GM23248 (cell line): ENCODE measurements around the gene CHRNE. TPM values are rescaled to one million over a fixed set of nuclear protein-coding genes. Genes with fewer than 3 reads are reported as not detected.
"Not testable (repeated sequence)": the region's sequence is repeated elsewhere in the genome, so short reads cannot be mapped to it uniquely, and the experiment has no call there.

Experiments used
- DNase-seq: peaks from one replicate; pipeline ENCODE4 v3.0.0-alpha.2; 2015
- H2AFZ ChIP-seq: fragments of 200-600 bp; sonication (generic); 2 replicates; pipeline ENCODE4 v1.6.1; 2016; ENCODE audit warnings: antibody characterized with exemption
- H3F3A ChIP-seq: fragments of 200-600 bp; sonication (generic); 2 replicates; pipeline ENCODE4 v1.6.1; 2016; ENCODE audit warnings: mild to moderate bottlenecking, antibody characterized with exemption, mixed run types; ENCODE audit not compliant: insufficient read depth
- H3K27ac ChIP-seq: fragments of 200-600 bp; sonication (generic); 2 replicates; pipeline ENCODE4 v1.5.1; 2016; ENCODE audit warnings: mild to moderate bottlenecking
- H3K27me3 ChIP-seq: fragments of 200-600 bp; sonication (generic); replicated peaks from 2 replicates; pipeline ENCODE4 v1.6.1; 2016; ENCODE audit warnings: mild to moderate bottlenecking; ENCODE audit not compliant: insufficient read depth
- H3K36me3 ChIP-seq: fragments of 200-600 bp; sonication (generic); 2 replicates; pipeline ENCODE4 v1.6.1; 2016; ENCODE audit warnings: low read depth, mild to moderate bottlenecking
- H3K4me1 ChIP-seq: fragments of 200-600 bp; sonication (generic); 2 replicates; pipeline ENCODE4 v1.6.1; 2016; ENCODE audit warnings: mild to moderate bottlenecking; ENCODE audit not compliant: insufficient read depth
- H3K4me2 ChIP-seq: fragments of 200-600 bp; sonication (generic); one replicate; pipeline ENCODE4 v1.6.1; 2016; ENCODE audit warnings: mild to moderate bottlenecking; ENCODE audit not compliant: unreplicated experiment
- H3K4me3 ChIP-seq: fragments of 200-600 bp; sonication (generic); 2 replicates; pipeline ENCODE4 v1.5.1; 2016; ENCODE audit warnings: mild to moderate bottlenecking
- H3K79me2 ChIP-seq: fragments of 200-600 bp; sonication (generic); 2 replicates; pipeline ENCODE4 v1.6.1; 2016; ENCODE audit warnings: mild to moderate bottlenecking; ENCODE audit not compliant: insufficient read depth
- H3K9ac ChIP-seq: fragments of 200-600 bp; sonication (generic); 2 replicates; pipeline ENCODE4 v1.6.1; 2016; ENCODE audit warnings: mild to moderate bottlenecking
- H3K9me2 ChIP-seq: fragments of 200-600 bp; sonication (generic); 2 replicates; pipeline ENCODE4 v1.6.1; 2016; ENCODE audit warnings: mixed run types, mild to moderate bottlenecking, moderate library complexity; ENCODE audit not compliant: insufficient read depth
- H3K9me3 ChIP-seq: fragments of 200-600 bp; sonication (generic); one replicate; pipeline ENCODE4 v1.6.1; 2017; ENCODE audit warnings: low read depth
- H4K20me1 ChIP-seq: fragments of 200-600 bp; sonication (generic); 2 replicates; pipeline ENCODE4 v1.6.0; 2016; ENCODE audit not compliant: insufficient read depth
- EZH2 ChIP-seq: fragments of 200-600 bp; sonication (generic); IDR thresholded peaks from 2 replicates; pipeline ENCODE4 v1.6.1; 2018; ENCODE audit warnings: antibody characterized with exemption, mild to moderate bottlenecking; ENCODE audit not compliant: insufficient read depth, poor library complexity, severe bottlenecking
- EZH2phosphoT487 ChIP-seq: fragments of 200-600 bp; sonication (generic); IDR thresholded peaks from 2 replicates; pipeline ENCODE4 v1.6.1; 2018; ENCODE audit warnings: antibody characterized with exemption, moderate library complexity, mild to moderate bottlenecking, low read depth; ENCODE audit not compliant: insufficient read depth
- WGBS, 2 experiments: methylation state at CpG; one replicate each; pipeline ENCODE4 v1.1.6; 2015 to 2017; ENCODE audit warnings: low lambda C conversion rate in 2 of 2, low coverage in 1 of 2; ENCODE audit errors: missing lambda C conversion rate in 2 of 2; 5-methylcytosine and 5-hydroxymethylcytosine counted together
- in situ Hi-C: fragments of 300-500 bp; cut with MboI; formaldehyde crosslinking; loops from 2 replicates; pipeline ENCODE4 v1.15.0; 2020
- polyA plus RNA-seq: library from polyadenylated mRNA; unstranded; fragments of >200 nt; fragmentation: Nextera tagmentation; extraction: Ambion mirVana; gene quantifications from 2 replicates; pipeline ENCODE4 v1.2.1, GENCODE V29; 2016
- total RNA-seq: library from RNA; depleted of rRNA; stranded (reverse); fragments of >200 nt; shearing (Covaris generic); gene quantifications from 2 replicates; pipeline ENCODE4 v1.2.3, GENCODE V29; 2014

Gene CHRNE
- total and polyA plus RNA-seq, 2 experiments from 2014 or later, result 0.84 to 0.86 TPM

DNA sequence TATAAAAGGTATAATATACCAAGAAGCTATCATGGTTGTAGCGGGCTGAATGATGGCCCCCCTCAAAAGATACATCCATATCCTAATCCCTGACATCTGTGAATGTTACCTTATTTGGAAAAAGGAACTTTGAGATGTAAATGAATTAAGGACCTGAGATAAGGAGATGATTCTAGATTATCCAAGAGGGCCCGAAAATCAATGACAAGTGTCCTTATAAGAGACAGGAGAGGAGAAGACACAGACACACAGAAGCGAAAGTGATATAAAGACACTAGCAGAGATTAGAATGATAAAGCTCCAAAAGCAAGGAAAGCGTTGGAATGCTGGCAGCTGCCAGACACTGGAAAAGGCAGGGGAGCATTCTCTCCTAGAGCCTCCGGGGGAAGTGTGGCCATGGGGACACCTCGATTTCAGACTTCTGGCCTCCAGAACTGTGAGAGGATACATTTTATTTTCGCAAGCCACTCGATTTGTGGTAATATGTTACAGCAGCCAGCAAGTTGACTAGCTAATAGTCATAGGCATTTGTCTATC, 16.7 kb upstream of the CHRNE start:
- no peaks in the 10 kb centered on the region for H4K20me1 ChIP-seq
- no peak for DNase-seq
- H3K9me3 ChIP-seq, result no peaks in the 10 kb centered on the region
- 49 to 50% methylated on average over 8 of the region's 8 CpGs for WGBS, 2 experiments
- no peak overlapping the region for H3K4me3 ChIP-seq
- H3K36me3 ChIP-seq, result no peaks in the 10 kb centered on the region
- H3K79me2 ChIP-seq, result no peaks in the 10 kb centered on the region
- TF ChIP-seq EZH2phosphoT487 (no peak), EZH2 (no peak)
- 0 out of 2 replicates have a peak, but pooled peaks cover 7% of the 10 kb centered on the region for H3F3A ChIP-seq
- H3K9me2 ChIP-seq, result no peaks in the 10 kb centered on the region
- no peak overlapping the region for H3K27ac ChIP-seq
- peaks cover 14% of the 10 kb centered on the region for H3K4me1 ChIP-seq
- in situ Hi-C loops, result loop anchor here (10.0 kb wide), 1 partner anchor 135 kb away; no protein-coding TSS in a partner anchor
- no peak overlapping the region for H3K9ac ChIP-seq
- peak overlapping the region; percentile 5 for H3K4me2 ChIP-seq
- 0 out of 2 replicates have a peak overlapping the region, but pooled peaks have one; percentile 9 for H2AFZ ChIP-seq
- no peaks in the 10 kb centered on the region for H3K27me3 ChIP-seq

GRCh38 chr17:4914551-4914950, 11.7 kb upstream of the CHRNE start:
- H3K9ac ChIP-seq, H3K4me3 ChIP-seq, H3K27me3 ChIP-seq, H3K4me2 ChIP-seq, H3K9me2 ChIP-seq, H2AFZ ChIP-seq, DNase-seq, H3K79me2 ChIP-seq, H3K4me1 ChIP-seq, H4K20me1 ChIP-seq, H3K36me3 ChIP-seq, H3F3A ChIP-seq, H3K27ac ChIP-seq, H3K9me3 ChIP-seq: not testable (repeated sequence)
- WGBS, 2 experiments, result 63 to 65% methylated on average over 4 of the region's 4 CpGs
- in situ Hi-C loops, result loop anchor here (10.0 kb wide), 1 partner anchor 140 kb away; no protein-coding TSS in a partner anchor

GRCh38 chr17:4913994-4914393, 11.1 kb upstream of the CHRNE start:
- no peaks in the 10 kb centered on the region for H3K27me3 ChIP-seq
- no peaks in the 10 kb centered on the region for H3K79me2 ChIP-seq
- no peak overlapping the region for H3K9ac ChIP-seq
- no peak overlapping the region for H2AFZ ChIP-seq
- DNase-seq, result peak; percentile 32
- in situ Hi-C loops, result loop anchor here (10.0 kb wide), 1 partner anchor 141 kb away; no protein-coding TSS in a partner anchor
- TF ChIP-seq EZH2 (no peak), EZH2phosphoT487 (no peak)
- H3K27ac ChIP-seq, result no peak overlapping the region
- no peak overlapping the region for H3K4me2 ChIP-seq
- 58 to 66% methylated on average over 1 of the region's 1 CpG for WGBS, 2 experiments
- H4K20me1 ChIP-seq, result no peaks in the 10 kb centered on the region
- no peaks in the 10 kb centered on the region for H3K9me2 ChIP-seq
- no peaks in the 10 kb centered on the region for H3K36me3 ChIP-seq
- no peak overlapping the region for H3K4me3 ChIP-seq
- no peaks in the 10 kb centered on the region for H3F3A ChIP-seq
- H3K4me1 ChIP-seq, result no peaks in the 10 kb centered on the region; the same call in 1 of the 2 replicates
- H3K9me3 ChIP-seq, result no peaks in the 10 kb centered on the region

DNA sequence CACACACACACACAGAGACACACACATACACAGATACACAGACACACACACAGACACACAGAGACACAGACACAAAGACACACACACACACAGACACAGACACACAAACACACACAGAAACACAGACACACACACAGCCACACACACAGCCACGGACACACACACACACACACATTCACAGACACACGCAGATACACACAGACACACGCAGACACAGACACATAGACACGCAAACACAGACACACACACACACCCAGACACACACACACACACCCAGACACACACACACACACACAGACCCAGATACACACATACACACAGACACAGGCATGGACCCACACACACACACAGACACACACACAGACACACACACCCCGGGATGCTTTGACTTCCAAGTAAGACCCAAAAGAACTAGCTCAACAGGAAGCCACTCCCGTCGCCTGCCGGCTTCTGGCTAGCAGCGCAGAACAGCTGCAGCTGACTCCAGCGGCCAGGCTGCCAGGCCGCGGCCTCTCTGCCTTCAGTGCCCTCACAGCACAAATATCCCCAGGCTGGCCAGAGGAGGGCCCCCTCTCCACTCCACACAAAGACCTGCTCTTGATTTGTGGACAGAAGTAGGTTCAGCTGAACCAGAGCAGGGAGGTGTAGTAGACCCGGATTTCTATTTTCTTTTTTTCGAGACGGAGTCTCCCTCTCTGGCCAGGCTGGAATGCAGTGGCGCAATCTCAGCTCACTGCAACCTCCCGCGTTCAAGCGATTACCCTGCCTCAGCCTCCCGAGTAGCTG, 6.0 kb upstream of the CHRNE start:
- Histone ChIP-seq H3K9ac (peak overlapping the region; percentile 25; the same call in 1 of the 2 replicates), H4K20me1 (no peaks in the 10 kb centered on the region), H3K36me3 (no peaks in the 10 kb centered on the region), H3K9me3 (no peaks in the 10 kb centered on the region), H2AFZ (peak overlapping the region; percentile 71), H3K9me2 (no peaks in the 10 kb centered on the region), H3K27ac (peak overlapping the region; percentile 17), H3K4me3 (no peak overlapping the region), H3F3A (no peaks in the 10 kb centered on the region), H3K27me3 (no peaks in the 10 kb centered on the region), H3K4me2 (peak overlapping the region; percentile 10), H3K4me1 (peaks cover 2% of the 10 kb centered on the region; the same call in 1 of the 2 replicates), H3K79me2 (no peaks in the 10 kb centered on the region)
- TF ChIP-seq EZH2phosphoT487, result no peak
- TF ChIP-seq EZH2, result no peak
- peak; percentile 96 for DNase-seq
- in situ Hi-C loops, result no loop called here
- WGBS, 2 experiments, result 12 to 15% methylated on average over 19 to 20 of the region's 20 CpGs
